Erythroblast (primary cell): ENCODE measurements around the gene IFI27L2.

Experiments
- GATA1 ChIP-seq: IDR thresholded peaks from 2 replicates; pipeline ENCODE4 v1.6.1; 2011; ENCODE audit warnings: low read depth, mild to moderate bottlenecking, control low read depth, low read length, moderate library complexity
- POLR2A ChIP-seq: IDR thresholded peaks from 2 replicates; pipeline ENCODE4 v1.6.1; 2011; ENCODE audit warnings: mild to moderate bottlenecking, low read length

DNA sequence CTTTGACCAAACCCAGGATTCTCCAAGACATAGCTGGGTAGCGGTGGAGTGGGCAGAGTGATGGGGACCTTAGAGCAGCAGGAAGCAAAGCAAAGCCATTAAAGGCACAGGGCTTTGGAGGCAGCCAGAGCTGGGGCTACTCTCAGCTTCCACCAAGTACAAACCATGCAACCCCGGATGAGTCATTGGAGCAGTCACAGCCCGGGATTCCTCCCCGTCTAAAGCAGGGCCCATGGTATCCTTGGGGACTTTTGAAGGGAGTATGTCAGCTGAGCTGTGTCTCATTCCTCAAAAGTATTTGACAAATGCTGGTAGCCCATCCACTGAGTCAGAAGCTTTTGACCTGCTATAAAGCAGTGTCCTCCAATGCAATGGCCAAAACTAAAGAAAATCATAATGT is 28.6 kb downstream of the IFI27L2 start:
- TF ChIP-seq POLR2A = no peak
- no peak for TF ChIP-seq GATA1
